ENCODE results near the gene ATP2B3. TPM values are rescaled to one million over a fixed set of nuclear protein-coding genes. Genes with fewer than 3 reads are reported as not detected.
A peak's percentile ranks its signal among the peaks of the same experiment; 100 is the strongest.

The ATP2B3 gene
- total RNA-seq, 1 donor from 2014 or later, result not detected

DNA sequence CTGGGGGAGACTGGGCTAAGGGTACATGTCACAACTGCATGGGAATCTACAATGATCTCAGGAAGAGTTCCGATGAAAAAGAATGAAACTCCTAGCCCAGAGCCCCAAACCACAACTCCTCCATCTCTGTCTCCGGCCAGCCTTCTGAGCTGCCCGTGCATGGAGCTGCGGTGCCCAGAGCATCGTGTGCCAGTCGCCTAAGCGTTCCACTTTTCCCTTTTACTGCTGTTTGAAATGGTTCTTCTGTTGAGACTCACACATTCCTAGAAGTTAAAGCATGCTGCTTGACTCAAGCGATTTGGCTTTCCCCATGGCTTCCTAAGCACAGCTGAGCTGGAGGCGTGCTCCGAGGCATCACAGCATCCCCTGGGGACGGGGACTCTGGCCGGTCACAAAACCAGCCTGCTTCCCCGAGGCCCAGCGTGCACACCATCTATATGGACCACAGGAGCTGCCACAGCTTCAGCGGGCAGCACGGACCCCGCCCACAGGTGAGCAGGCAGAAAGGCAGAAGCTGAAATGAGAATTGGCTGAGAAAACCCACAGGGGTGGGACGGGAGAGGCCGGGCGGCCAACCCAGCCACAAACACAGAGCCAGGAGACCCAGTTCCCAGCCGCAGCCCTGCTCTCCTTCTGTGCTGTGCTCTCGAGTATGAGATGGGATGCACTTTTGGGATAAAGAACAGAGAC lies 76.5 kb downstream of the ATP2B3 start:
- DNase-seq, result no peak
- Histone ChIP-seq H3K27ac (replicated peaks) (peak overlapping the region; percentile 84), H3K9me3 (replicated peaks) (no peaks in the 10 kb centered on the region), H3K4me3 (no peak overlapping the region), H3K36me3 (peaks cover 5% of the 10 kb centered on the region), H3K4me1 (peaks cover 46% of the 10 kb centered on the region), H3K27me3 (ENCODE audit: low read depth) (no peaks in the 10 kb centered on the region)
- TF ChIP-seq, protein P1, sequence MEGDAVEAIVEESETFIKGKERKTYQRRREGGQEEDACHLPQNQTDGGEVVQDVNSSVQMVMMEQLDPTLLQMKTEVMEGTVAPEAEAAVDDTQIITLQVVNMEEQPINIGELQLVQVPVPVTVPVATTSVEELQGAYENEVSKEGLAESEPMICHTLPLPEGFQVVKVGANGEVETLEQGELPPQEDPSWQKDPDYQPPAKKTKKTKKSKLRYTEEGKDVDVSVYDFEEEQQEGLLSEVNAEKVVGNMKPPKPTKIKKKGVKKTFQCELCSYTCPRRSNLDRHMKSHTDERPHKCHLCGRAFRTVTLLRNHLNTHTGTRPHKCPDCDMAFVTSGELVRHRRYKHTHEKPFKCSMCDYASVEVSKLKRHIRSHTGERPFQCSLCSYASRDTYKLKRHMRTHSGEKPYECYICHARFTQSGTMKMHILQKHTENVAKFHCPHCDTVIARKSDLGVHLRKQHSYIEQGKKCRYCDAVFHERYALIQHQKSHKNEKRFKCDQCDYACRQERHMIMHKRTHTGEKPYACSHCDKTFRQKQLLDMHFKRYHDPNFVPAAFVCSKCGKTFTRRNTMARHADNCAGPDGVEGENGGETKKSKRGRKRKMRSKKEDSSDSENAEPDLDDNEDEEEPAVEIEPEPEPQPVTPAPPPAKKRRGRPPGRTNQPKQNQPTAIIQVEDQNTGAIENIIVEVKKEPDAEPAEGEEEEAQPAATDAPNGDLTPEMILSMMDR (IDR thresholded peaks at IDR 0.05; ENCODE audit: borderline replicate concordance), result no peak
- intact Hi-C loops (cut with micrococcal nuclease), result no loop called here

GRCh38 chrX:153595387-153595786 lies 77.9 kb downstream of the ATP2B3 start:
- intact Hi-C loops (cut with micrococcal nuclease), result no loop called here
- no peak for DNase-seq
- Histone ChIP-seq H3K9me3 (replicated peaks) (no peaks in the 10 kb centered on the region), H3K4me1 (peaks cover 53% of the 10 kb centered on the region), H3K4me3 (no peak overlapping the region), H3K36me3 (peaks cover 5% of the 10 kb centered on the region), H3K27ac (replicated peaks) (peak overlapping the region; percentile 84), H3K27me3 (ENCODE audit: low read depth) (no peaks in the 10 kb centered on the region)
- TF ChIP-seq, protein P1 (IDR thresholded peaks at IDR 0.05; ENCODE audit: borderline replicate concordance), result no peak

- Histone ChIP-seq H3K27ac (replicated peaks) (peak overlapping the region; percentile 6), H3K4me3 (no peak overlapping the region), H3K4me1 (peaks cover 52% of the 10 kb centered on the region), H3K9me3 (replicated peaks) (no peaks in the 10 kb centered on the region), H3K27me3 (ENCODE audit: low read depth) (no peaks in the 10 kb centered on the region), H3K36me3 (peaks cover 5% of the 10 kb centered on the region)
- TF ChIP-seq, protein P1 (IDR thresholded peaks at IDR 0.05; ENCODE audit: borderline replicate concordance), result no peak
- intact Hi-C loops (cut with micrococcal nuclease), result no loop called here
- DNase-seq, result no peak
Measured at GRCh38 chrX:153595859-153596857, 78.7 kb downstream of the ATP2B3 start.

- peak overlapping the region; percentile 82 for H3K4me3 ChIP-seq
- TF ChIP-seq, protein P1 (IDR thresholded peaks at IDR 0.05; ENCODE audit: borderline replicate concordance), result no peak
- peak overlapping the region; percentile 90 for H3K27ac ChIP-seq (replicated peaks)
- no peak for DNase-seq
- H3K27me3 ChIP-seq (ENCODE audit: low read depth), result no peaks in the 10 kb centered on the region
- intact Hi-C loops (cut with micrococcal nuclease), result no loop called here
- H3K4me1 ChIP-seq, result peaks cover 49% of the 10 kb centered on the region
- no peaks in the 10 kb centered on the region for H3K9me3 ChIP-seq (replicated peaks)
- H3K36me3 ChIP-seq, result peaks cover 5% of the 10 kb centered on the region
Measured at GRCh38 chrX:153596981-153597750, 79.7 kb downstream of the ATP2B3 start.
